Stomach (tissue), 4 donors: Measurements from ENCODE around the gene ADAMTSL4.
A peak's percentile ranks its signal among the peaks of the same experiment; 100 is the strongest.

Source experiments
- EP300 ChIP-seq: sonication (generic); formaldehyde crosslinking; IDR thresholded peaks from one replicate; pipeline ENCODE4 v1.6.1; 2017; ENCODE audit warnings: antibody characterized with exemption
- POLR2A ChIP-seq, 4 donors: fragments of 450-650 bp; IDR thresholded peaks; one replicate each; pipeline ENCODE4 v1.6.1; 2016; ENCODE audit warnings: antibody characterized with exemption in 4 of 4, control low read depth in 2 of 4, mild to moderate bottlenecking in 1 of 4, moderate library complexity in 1 of 4
- POLR2AphosphoS5 ChIP-seq, 3 donors: sonication (generic); formaldehyde crosslinking; IDR thresholded peaks; one replicate each; pipeline ENCODE4 v1.6.1; 2016; ENCODE audit warnings: antibody characterized with exemption in 3 of 3
- TF ChIP-seq, protein P1 (sequence below), 7 experiments: fragments of 450-650 bp in 4 of 7; fragments of 200-600 bp in 3 of 7; sonication (generic) in 3 of 7; IDR thresholded peaks; one replicate each; pipeline ENCODE4 v1.5.1; 2016 to 2019; ENCODE audit warnings: antibody characterized with exemption in 7 of 7, control low read depth in 2 of 7, mild to moderate bottlenecking in 1 of 7

DNA sequence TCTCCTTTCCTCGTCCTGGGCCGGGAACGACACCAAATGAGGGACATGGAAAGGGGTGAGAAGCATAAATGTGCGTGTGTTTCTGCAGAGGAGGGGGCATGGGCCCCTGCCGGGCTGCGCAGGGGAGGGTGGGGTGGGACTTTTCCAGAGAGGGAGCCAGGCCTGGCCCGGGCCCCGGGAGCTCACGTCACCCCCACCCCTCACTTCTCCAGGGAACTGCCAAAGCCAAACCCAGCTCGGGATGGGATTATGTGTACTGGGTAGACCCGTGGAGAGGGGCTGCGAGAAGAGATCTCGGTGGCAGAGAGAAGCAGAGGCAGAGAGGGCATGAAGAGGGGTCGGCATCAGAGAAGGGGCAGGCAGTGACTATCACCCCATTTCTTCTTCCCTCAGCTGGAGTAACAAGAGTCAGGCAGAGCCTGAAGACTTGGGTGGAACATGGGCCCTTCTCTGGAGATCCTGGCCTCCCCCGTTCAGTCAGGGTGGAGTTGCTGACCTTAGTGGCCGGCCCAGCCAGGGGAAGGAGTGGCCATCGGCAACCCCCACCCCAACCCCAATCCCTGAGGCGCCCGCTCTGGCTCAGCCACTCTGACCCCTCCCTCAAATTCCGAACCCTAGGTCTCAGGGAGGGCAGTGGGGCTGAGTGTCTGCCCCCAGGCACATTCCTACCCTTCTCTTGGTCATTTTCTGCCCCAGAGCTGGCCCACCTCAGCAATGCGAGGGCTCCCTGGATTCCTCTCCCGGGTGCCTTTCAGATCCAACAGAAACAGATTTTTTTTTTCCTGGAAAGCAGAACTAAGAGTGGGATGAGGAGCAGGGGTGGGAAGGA lies 1.2 kb downstream of the ADAMTSL4 start:
- TF ChIP-seq, protein P1, sequence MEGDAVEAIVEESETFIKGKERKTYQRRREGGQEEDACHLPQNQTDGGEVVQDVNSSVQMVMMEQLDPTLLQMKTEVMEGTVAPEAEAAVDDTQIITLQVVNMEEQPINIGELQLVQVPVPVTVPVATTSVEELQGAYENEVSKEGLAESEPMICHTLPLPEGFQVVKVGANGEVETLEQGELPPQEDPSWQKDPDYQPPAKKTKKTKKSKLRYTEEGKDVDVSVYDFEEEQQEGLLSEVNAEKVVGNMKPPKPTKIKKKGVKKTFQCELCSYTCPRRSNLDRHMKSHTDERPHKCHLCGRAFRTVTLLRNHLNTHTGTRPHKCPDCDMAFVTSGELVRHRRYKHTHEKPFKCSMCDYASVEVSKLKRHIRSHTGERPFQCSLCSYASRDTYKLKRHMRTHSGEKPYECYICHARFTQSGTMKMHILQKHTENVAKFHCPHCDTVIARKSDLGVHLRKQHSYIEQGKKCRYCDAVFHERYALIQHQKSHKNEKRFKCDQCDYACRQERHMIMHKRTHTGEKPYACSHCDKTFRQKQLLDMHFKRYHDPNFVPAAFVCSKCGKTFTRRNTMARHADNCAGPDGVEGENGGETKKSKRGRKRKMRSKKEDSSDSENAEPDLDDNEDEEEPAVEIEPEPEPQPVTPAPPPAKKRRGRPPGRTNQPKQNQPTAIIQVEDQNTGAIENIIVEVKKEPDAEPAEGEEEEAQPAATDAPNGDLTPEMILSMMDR (IDR thresholded peaks at IDR 0.05): no peak
- TF ChIP-seq POLR2A (IDR thresholded peaks at IDR 0.05) (no peak), POLR2AphosphoS5 (IDR thresholded peaks at IDR 0.05) (peak in 1 of 3 donors; percentile 16), EP300 (no peak)
